GM12891 (cell line): ENCODE measurements around the gene AP2M1.

Experiments used
- PAX5 ChIP-seq: IDR thresholded peaks from 2 replicates; pipeline ENCODE4 v1.6.1; 2011; ENCODE audit warnings: low read length, moderate library complexity, mild to moderate bottlenecking; ENCODE audit not compliant: insufficient read depth, severe bottlenecking
- POLR2A ChIP-seq: IDR thresholded peaks from 2 replicates; pipeline ENCODE4 v1.6.1; 2011; ENCODE audit warnings: low read depth, low read length, control low read depth
- POLR2AphosphoS5 ChIP-seq: IDR thresholded peaks from 2 replicates; pipeline ENCODE4 v1.6.1; 2011; ENCODE audit warnings: low read depth, low read length, control low read depth
- POU2F2 ChIP-seq: IDR thresholded peaks from 2 replicates; pipeline ENCODE4 v1.6.1; 2011; ENCODE audit warnings: low read depth, mild to moderate bottlenecking, control low read depth, low read length, moderate library complexity
- TAF1 ChIP-seq: IDR thresholded peaks from 2 replicates; pipeline ENCODE4 v1.6.1; 2011; ENCODE audit warnings: low read depth, low read length, control low read depth

GRCh38 chr3:184144505-184144904 is 30.1 kb upstream of the AP2M1 start:
- TF ChIP-seq PAX5: no peak
- no peak for TF ChIP-seq POLR2A
- no peak for TF ChIP-seq POLR2AphosphoS5
- no peak for TF ChIP-seq TAF1
- TF ChIP-seq POU2F2: no peak
